PC-9 (cell line): ENCODE data around the gene RPS27A. TPM values are rescaled to one million over a fixed set of nuclear protein-coding genes. Genes with fewer than 3 reads are reported as not detected.

ENCODE experiments used
- BruUV-seq: library from RNA; stranded (reverse); fragments of 400-500 nt; replicated peaks from 2 replicates; lab custom pipeline; 2021; lab: Mats Ljungman, UMichigan
- CTCF ChIA-PET: fragments of 300-600 bp; sonication (Branson Sonifier 250); formaldehyde crosslinking; loops from one replicate; lab custom pipeline; 2022; ENCODE audit warnings: antibody characterized with exemption; lab: Charles Lee
- POLR2A ChIA-PET: fragments of 300-600 bp; sonication (Branson Sonifier 250); formaldehyde crosslinking; loops from one replicate; lab custom pipeline; 2022; ENCODE audit warnings: antibody characterized with exemption; ENCODE audit not compliant: unreplicated experiment; lab: Charles Lee
- DNase-seq, 2 experiments: peaks; one replicate each; pipeline versions ENCODE4 v3.0.0 to v3.0.0-alpha.2; 2015 to 2022; ENCODE audit warnings: mixed read lengths in 1 of 2
- H2AFZ ChIP-seq: fragments of 200-600 bp; sonication (generic); 2 replicates; pipeline ENCODE4 v1.8.1; 2017; ENCODE audit warnings: antibody characterized with exemption
- H3F3A ChIP-seq: fragments of 200-600 bp; sonication (generic); 2 replicates; pipeline ENCODE4 v1.8.1; 2017; ENCODE audit warnings: antibody characterized with exemption, mild to moderate bottlenecking, low read depth; ENCODE audit not compliant: insufficient read depth
- H3K27ac ChIP-seq: fragments of 200-600 bp; sonication (generic); 2 replicates; pipeline ENCODE4 v1.6.1; 2016; ENCODE audit warnings: mixed run types
- H3K27me3 ChIP-seq: fragments of 200-600 bp; sonication (generic); 2 replicates; pipeline ENCODE4 v1.6.1; 2016; ENCODE audit warnings: low read depth, mixed run types; ENCODE audit not compliant: insufficient read depth
- H3K36me3 ChIP-seq: fragments of 200-600 bp; sonication (generic); 2 replicates; pipeline ENCODE4 v1.6.1; 2016; ENCODE audit warnings: low read depth, mixed run types
- H3K4me1 ChIP-seq: fragments of 200-600 bp; sonication (generic); replicated peaks from 2 replicates; pipeline ENCODE4 v1.6.1; 2016; ENCODE audit warnings: mixed run types; ENCODE audit not compliant: insufficient read depth
- H3K4me2 ChIP-seq: fragments of 200-600 bp; sonication (generic); 2 replicates; pipeline ENCODE4 v1.6.1; 2017; ENCODE audit warnings: mixed run types
- H3K4me3 ChIP-seq: fragments of 200-600 bp; sonication (generic); 2 replicates; pipeline ENCODE4 v1.6.1; 2016; ENCODE audit warnings: mixed run types
- H3K79me2 ChIP-seq: fragments of 200-600 bp; sonication (generic); 2 replicates; pipeline ENCODE4 v1.6.1; 2017; ENCODE audit warnings: low read depth, mixed run types
- H3K9me2 ChIP-seq: fragments of 200-600 bp; sonication (generic); 2 replicates; pipeline ENCODE4 v1.8.1; 2017; ENCODE audit warnings: mild to moderate bottlenecking; ENCODE audit not compliant: insufficient read depth
- H3K9me3 ChIP-seq: fragments of 200-600 bp; sonication (generic); 2 replicates; pipeline ENCODE4 v1.8.1; 2016; ENCODE audit warnings: low read depth; ENCODE audit not compliant: insufficient read depth
- H4K20me1 ChIP-seq: fragments of 200-600 bp; sonication (generic); 2 replicates; pipeline ENCODE4 v1.8.1; 2017; ENCODE audit not compliant: insufficient read depth
- EZH2 ChIP-seq: fragments of 200-600 bp; sonication (generic); IDR thresholded peaks from 2 replicates; pipeline ENCODE4 v1.8.0; 2017; ENCODE audit warnings: antibody characterized with exemption, low read depth
- intact Hi-C: fragments of 100-400 bp; cut with micrococcal nuclease; formaldehyde crosslinking; loops from one replicate; pipeline ENCODE4 v1.10.0; 2022; ENCODE audit not compliant: unreplicated experiment
- total RNA-seq: library from RNA; stranded (reverse); gene quantifications from 2 replicates; pipeline ENCODE4 v1.2.3, GENCODE V29; 2021
- TF ChIP-seq, protein P1 (sequence below): fragments of 200-600 bp; sonication (generic); conservative IDR thresholded peaks from 2 replicates; pipeline ENCODE4 v1.6.1; 2017; ENCODE audit warnings: mixed run types, antibody characterized with exemption, mild to moderate bottlenecking, moderate library complexity

The RPS27A gene
- total RNA-seq, 1 experiment from 2014 or later, result 1,269 TPM

DNA sequence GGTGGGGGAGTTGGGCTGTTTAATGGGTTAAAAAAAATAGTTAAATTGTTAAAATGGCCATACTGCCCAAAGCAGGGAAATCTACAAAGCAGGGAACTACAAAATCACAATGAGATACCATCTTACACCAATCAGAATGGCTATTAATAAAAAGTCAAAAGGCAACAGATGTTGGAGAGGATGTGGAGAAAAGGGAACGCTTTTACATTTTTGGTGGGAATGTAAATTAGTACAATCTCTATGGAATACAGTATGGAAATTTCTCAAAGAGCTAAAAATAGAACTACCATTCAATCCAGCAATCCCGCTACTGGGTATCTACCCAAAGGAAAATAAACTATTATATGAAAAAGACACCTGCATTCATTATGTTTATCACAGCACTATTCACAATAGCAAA lies 27.5 kb upstream of the RPS27A start:
- H3K9me3 ChIP-seq, result peaks cover 4% of the 10 kb centered on the region; the same call in 1 of the 2 replicates
- H3K27ac ChIP-seq, result no peak overlapping the region
- H3K27me3 ChIP-seq, result no peaks in the 10 kb centered on the region
- H4K20me1 ChIP-seq, result no peaks in the 10 kb centered on the region
- H3K79me2 ChIP-seq, result no peaks in the 10 kb centered on the region
- POLR2A ChIA-PET, result no interaction called here
- TF ChIP-seq EZH2, result no peak
- TF ChIP-seq, protein P1, sequence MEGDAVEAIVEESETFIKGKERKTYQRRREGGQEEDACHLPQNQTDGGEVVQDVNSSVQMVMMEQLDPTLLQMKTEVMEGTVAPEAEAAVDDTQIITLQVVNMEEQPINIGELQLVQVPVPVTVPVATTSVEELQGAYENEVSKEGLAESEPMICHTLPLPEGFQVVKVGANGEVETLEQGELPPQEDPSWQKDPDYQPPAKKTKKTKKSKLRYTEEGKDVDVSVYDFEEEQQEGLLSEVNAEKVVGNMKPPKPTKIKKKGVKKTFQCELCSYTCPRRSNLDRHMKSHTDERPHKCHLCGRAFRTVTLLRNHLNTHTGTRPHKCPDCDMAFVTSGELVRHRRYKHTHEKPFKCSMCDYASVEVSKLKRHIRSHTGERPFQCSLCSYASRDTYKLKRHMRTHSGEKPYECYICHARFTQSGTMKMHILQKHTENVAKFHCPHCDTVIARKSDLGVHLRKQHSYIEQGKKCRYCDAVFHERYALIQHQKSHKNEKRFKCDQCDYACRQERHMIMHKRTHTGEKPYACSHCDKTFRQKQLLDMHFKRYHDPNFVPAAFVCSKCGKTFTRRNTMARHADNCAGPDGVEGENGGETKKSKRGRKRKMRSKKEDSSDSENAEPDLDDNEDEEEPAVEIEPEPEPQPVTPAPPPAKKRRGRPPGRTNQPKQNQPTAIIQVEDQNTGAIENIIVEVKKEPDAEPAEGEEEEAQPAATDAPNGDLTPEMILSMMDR, result no peak
- H3K4me1 ChIP-seq, result no peaks in the 10 kb centered on the region
- no peak overlapping the region for H2AFZ ChIP-seq
- H3K4me2 ChIP-seq, result no peak overlapping the region
- peaks cover 19% of the 10 kb centered on the region; the same call in 1 of the 2 replicates for H3K36me3 ChIP-seq
- intact Hi-C loops, result no loop called here
- CTCF ChIA-PET, result no interaction called here
- no peak overlapping the region for H3K4me3 ChIP-seq
- H3F3A ChIP-seq, result no peaks in the 10 kb centered on the region
- no TSS peak for BruUV-seq
- DNase-seq, result no peak
- peaks cover 6% of the 10 kb centered on the region; the same call in 1 of the 2 replicates for H3K9me2 ChIP-seq

DNA sequence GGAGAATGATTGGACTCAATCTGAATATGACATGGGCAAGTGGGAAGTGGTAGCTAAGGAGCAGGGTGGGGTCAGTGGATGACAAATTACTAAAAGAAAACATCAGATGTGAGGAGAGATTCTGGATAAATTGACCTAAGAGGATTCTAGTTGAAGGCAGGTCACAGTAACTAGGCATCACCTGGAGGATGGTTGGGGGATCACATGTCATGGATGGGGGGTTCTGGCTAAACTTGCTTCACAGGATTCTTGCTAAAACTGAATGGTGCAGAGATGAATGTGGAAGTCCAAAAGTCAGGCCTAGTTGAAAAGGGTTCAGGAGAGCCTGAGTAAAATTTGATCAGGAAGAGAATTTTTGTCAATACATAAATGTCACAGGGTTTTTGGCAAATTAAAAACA lies 18.7 kb upstream of the RPS27A start:
- H3K4me2 ChIP-seq, result no peak overlapping the region
- no peak overlapping the region for H3K4me3 ChIP-seq
- no peak for TF ChIP-seq EZH2
- TF ChIP-seq, protein P1, result no peak

DNA sequence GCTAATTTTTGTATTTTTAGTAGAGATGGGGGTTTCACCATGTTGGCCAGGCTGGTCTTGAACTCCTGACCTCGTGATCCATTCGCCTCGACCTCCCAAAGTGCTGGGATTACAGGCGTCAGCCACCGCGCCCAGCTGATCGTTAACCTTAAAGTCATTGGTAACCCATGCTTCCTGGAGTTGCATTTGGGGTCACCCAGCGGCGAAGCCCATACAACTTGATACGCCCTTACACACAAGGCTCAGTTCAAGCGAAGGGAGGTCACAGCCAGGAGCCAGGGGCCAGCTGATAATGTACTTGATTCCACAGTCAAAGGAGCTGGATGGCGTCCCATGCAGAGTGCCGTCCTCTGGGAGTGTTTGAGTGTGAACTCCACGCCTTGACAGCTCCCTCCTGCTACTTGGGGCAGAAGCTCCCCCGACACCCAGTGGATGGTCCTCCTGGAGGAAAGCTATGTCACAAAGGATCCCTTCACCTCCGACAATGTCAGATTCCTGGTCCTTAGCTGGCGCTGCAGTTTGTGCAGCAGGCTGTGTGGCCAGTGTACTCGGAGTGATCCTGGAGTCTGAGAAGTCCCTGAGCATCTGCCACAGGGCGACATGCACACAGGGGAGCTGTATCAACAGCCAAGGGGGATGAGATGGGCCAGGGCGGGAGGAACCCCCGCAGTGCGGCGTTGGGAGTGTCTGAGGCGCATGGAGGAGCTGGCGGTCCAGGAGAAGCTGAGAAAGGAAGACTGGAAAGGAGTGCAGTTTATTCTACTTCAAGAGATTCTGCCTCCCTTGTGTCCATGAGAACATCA lies 8.3 kb upstream of the RPS27A start:
- Histone ChIP-seq H2AFZ (no peak overlapping the region; the same call in 1 of the 2 replicates), H3K4me2 (peak overlapping the region; percentile 64; the same call in 1 of the 2 replicates), H3K27me3 (no peaks in the 10 kb centered on the region), H3K79me2 (peaks cover 31% of the 10 kb centered on the region), H3K9me3 (no peaks in the 10 kb centered on the region), H3K9me2 (no peaks in the 10 kb centered on the region), H3K4me1 (0 out of 2 replicates have a peak, but pooled peaks cover 5% of the 10 kb centered on the region), H4K20me1 (peaks cover 7% of the 10 kb centered on the region), H3F3A (peaks cover 20% of the 10 kb centered on the region; the same call in 1 of the 2 replicates), H3K36me3 (peaks cover 9% of the 10 kb centered on the region; the same call in 1 of the 2 replicates), H3K4me3 (peak overlapping the region; percentile 53; the same call in 1 of the 2 replicates), H3K27ac (no peak overlapping the region)
- intact Hi-C loops, result no loop called here
- CTCF ChIA-PET, result no interaction called here
- POLR2A ChIA-PET, result interaction anchor here (0.5 to 0.6 kb wide), 3 partner anchors 108 to 206 kb away, joined by 3 to 4 read pairs (median 3); no protein-coding TSS in a partner anchor
- DNase-seq, result no peak
- TF ChIP-seq EZH2, result no peak
- BruUV-seq, result TSS peak; percentile 63

More for the DNA sequence above, 18.7 kb upstream of the RPS27A start:
- Histone ChIP-seq H3F3A (peaks cover 8% of the 10 kb centered on the region; the same call in 1 of the 2 replicates), H2AFZ (no peak overlapping the region), H3K4me1 (no peaks in the 10 kb centered on the region), H3K9me2 (no peaks in the 10 kb centered on the region), H3K27me3 (no peaks in the 10 kb centered on the region), H3K27ac (no peak overlapping the region), H3K36me3 (no peaks in the 10 kb centered on the region), H3K79me2 (no peaks in the 10 kb centered on the region), H3K9me3 (peaks cover 4% of the 10 kb centered on the region; the same call in 1 of the 2 replicates), H4K20me1 (no peaks in the 10 kb centered on the region)
- no TSS peak for BruUV-seq
- ChIA-PET CTCF (interaction anchor here (0.6 kb wide), 1 partner anchor 969 kb away, joined by 3 read pairs; no protein-coding TSS in a partner anchor), POLR2A (no interaction called here)
- no peak for DNase-seq
- intact Hi-C loops, result no loop called here
